ENCODE data around the gene ECHDC1. TPM values are rescaled to one million over a fixed set of nuclear protein-coding genes. Genes with fewer than 3 reads are reported as not detected.
"Not testable (repeated sequence)": the region's sequence is repeated elsewhere in the genome, so short reads cannot be mapped to it uniquely, and the experiment has no call there.

ECHDC1 gene, protein sequence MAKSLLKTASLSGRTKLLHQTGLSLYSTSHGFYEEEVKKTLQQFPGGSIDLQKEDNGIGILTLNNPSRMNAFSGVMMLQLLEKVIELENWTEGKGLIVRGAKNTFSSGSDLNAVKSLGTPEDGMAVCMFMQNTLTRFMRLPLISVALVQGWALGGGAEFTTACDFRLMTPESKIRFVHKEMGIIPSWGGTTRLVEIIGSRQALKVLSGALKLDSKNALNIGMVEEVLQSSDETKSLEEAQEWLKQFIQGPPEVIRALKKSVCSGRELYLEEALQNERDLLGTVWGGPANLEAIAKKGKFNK
- total RNA-seq (2014; rRNA removed; shearing (Covaris generic)) = 52.8 and 57.3 TPM in 2 replicates
- 43.8 and 60.5 TPM in 2 replicates for polyA plus RNA-seq (2015; cell fraction: cytosol; rRNA removed)
- polyA plus RNA-seq (2015; cell fraction: nucleus; rRNA removed) = 34.2 and 34.9 TPM in 2 replicates

DNA sequence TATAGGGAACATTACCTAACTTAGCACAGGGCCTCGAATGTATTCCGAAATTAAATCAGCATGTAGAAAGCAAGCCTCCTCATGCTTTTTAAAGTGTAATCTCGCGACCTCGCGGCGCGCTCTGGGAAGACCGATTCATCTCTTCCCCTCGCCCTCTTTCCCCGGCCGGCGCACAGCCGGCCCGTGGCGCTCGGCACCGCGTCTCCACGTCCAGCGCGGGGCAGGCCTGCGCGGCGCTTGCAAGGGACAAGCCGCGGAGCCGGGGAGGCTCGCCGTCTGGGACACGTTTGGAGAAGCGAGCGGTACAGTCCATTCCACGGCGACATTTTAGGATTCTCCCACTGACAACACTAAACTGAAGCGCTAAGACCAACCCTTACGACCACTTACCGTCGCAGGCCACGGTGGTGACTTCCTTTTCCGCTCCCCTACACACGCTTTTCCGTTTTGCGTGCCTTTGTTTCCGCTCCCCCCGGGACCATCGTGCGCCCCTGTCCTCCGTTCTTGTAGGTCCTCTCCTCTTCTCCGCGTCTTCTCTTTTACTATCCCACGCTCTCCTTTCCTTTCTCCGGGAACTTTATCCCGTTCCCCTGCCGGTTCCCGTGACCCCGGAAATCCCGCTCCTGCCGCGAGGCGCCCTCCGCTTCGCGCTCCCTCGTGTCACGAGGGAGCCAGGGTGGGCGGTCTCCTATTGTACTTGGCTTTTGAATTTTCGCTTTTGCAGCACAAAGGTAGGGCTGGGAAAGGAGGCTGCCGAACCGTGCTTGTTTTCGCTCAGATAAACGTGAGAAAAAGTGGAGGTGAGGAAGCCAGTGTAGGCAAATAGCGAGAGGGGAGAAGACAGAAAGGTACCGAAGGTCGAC is at the start of gene ECHDC1:
TSS of gene ECHDC1 (minus strand) at position 664 of the 863 bp plus-strand sequence. CDS start 12,581 bp downstream, outside the sequence.
- in situ Hi-C loops (cut with HindIII; ENCODE audit: low pct_unique_long_range_greater_than_20kb, low sequenced_read_pairs) = no loop called here
- DNase-seq (ENCODE audit: low read depth, low spot score) = peak; percentile 61

DNA sequence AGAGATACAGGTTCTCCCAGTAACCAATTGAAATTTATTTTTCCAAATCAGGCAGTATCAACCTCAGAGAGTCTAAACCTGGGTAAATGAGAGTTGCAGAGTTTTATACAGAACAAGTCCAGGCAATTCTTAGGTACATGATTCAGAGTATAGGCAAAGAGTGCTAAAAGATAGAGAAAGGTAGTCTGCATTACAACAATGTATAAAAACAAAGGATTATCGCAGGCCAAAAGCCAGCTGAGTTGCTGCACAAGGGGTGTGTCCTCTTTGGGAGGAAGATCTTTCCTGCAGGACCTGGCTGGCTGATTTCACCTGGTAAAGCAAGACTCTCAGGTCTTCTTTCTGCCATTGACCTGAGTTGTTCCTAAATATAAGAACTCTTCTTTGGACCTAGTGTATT is 48.9 kb upstream of the ECHDC1 start:
- DNase-seq (ENCODE audit: low read depth, low spot score) = no peak

DNA sequence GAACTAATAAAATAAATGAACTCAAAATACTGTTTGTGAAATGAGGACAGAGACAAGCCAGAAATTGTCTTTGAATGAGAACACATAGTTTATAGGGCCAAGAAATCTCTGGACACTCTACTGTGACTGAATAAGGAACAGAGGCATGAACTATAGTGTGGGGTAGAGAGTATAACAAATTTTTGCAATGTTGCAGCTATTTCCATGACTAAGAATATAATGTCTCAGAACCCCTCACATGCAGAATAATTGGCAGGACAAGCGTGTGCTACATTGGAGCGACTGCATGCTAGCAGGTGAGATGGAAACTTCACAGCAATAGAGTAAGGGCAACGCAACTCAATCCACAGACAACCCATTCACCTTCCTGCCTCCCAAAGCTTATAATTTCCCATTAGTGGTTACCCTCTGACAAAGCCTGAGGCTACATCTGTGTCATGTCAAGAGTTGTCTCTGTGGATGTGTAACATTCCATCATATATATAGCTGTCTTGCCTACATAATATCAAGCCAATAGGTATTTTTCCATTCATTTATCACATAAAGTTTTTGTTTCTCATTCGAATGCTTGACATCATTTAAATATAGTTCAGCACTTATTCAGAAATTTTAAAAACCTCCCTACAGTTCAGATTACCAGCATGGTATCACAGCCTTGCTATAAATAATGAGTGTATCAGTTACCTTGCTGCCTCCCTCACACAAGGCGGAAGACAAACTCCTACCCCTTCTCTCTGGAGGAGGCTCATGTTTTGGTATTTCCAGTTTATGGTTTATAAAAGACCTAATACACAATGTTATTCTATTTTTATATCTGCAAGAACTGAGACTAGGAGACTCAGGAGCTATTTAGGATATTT is 47.9 kb upstream of the ECHDC1 start:
- in situ Hi-C loops (cut with HindIII; ENCODE audit: low pct_unique_long_range_greater_than_20kb, low sequenced_read_pairs) = no loop called here
- peak; percentile 38 for DNase-seq (ENCODE audit: low read depth, low spot score)

More for the DNA sequence above, 48.9 kb upstream of the ECHDC1 start:
- in situ Hi-C loops (cut with HindIII; ENCODE audit: low pct_unique_long_range_greater_than_20kb, low sequenced_read_pairs) = no loop called here

DNA sequence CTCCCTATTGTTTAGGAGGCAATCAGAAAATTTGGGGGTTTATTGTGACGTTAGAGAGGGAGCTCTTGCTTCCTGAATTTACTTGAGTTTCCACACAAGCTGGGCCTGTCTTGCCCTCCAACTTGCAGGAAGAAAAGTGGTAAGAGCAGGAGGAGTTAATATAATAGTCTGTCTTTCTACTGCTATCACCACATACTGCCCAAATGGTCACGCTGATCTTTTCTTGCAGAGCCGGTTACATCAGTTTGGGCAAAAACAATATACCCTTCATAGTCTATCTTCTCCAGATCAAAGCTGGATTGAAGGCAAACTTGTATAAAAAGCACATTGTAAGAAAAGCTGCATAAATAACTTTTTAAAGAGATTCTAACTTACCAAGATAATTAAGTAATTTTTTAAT is 46.3 kb upstream of the ECHDC1 start:
- DNase-seq (ENCODE audit: low read depth, low spot score) = peak; percentile 71
- in situ Hi-C loops (cut with HindIII; ENCODE audit: low pct_unique_long_range_greater_than_20kb, low sequenced_read_pairs) = no loop called here

DNA sequence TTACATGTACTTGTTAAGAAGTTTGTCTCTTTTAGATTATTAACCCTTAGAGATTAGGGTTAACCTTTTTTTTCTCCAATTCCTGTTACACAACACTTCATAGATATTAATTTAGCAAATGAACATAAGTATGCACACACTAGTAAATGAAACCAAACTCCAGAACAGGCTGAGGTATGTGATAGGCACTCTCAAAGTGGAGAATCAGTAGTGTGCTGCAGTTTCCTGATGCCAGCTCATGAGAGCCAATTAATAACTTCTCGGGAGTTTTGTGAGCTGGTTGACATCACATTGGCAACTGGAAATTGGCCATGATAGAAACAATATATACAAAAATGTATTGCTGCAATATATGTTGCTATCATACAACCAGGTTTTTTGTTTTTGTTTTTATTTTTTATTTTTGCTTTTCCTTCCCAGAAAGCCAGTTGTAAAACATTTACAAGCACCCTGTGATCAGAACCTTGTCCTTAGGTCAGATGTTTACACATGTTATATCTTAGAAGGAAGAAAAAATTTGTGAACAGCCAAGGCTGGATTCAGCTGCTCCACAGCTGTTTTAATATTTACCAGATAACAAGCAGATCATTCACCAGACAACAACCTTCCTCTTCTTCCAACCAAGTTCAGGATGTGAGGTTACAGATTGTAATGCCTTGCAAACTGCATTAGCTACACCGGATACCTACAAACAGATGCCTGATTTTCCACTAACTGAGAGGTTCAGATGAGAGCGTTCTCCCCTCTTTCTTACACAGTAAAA is 42.4 kb upstream of the ECHDC1 start:
- no peak for DNase-seq (ENCODE audit: low read depth, low spot score)
- in situ Hi-C loops (cut with HindIII; ENCODE audit: low pct_unique_long_range_greater_than_20kb, low sequenced_read_pairs) = no loop called here

DNA sequence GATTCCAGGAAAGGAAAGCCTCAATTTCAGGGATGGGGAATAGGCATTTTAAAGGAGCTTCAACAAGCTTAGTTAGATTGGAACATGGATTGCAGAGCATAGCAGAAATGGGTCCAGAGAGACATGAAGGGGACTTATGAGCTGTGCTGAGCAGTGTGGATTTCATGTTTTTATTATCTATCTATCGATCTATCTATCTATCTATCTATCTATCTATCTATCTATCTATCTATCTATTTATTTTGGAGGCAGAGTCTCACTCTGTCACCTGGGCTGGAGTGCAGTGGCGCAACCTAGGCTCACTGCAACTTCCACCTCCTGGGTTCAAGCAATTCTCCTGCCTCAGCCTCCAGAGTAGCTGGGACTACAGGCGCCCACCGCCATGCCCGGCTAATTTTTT is 41.4 kb upstream of the ECHDC1 start:
- in situ Hi-C loops (cut with HindIII; ENCODE audit: low pct_unique_long_range_greater_than_20kb, low sequenced_read_pairs); DNase-seq (ENCODE audit: low read depth, low spot score): not testable (repeated sequence)

DNA sequence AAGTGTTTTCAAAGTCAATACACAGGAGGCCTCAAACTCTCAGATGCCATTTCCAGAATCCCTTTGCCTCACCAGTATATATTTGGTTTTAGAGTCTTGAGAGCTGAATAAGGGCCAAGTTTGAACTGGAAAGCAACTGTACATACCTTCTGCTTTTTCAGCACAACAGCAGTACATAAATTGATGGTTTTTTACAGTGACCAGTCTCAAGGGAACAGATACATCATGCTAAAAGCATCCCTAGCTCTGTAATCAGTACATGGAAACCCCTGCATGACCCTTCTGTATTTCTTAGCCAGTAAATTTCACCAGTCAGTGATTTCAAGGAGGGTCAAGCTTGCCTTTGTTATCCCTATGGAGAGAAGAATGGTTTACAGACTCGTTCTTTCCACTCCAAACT is 40.6 kb upstream of the ECHDC1 start:
- no peak for DNase-seq (ENCODE audit: low read depth, low spot score)
- in situ Hi-C loops (cut with HindIII; ENCODE audit: low pct_unique_long_range_greater_than_20kb, low sequenced_read_pairs) = no loop called here

DNA sequence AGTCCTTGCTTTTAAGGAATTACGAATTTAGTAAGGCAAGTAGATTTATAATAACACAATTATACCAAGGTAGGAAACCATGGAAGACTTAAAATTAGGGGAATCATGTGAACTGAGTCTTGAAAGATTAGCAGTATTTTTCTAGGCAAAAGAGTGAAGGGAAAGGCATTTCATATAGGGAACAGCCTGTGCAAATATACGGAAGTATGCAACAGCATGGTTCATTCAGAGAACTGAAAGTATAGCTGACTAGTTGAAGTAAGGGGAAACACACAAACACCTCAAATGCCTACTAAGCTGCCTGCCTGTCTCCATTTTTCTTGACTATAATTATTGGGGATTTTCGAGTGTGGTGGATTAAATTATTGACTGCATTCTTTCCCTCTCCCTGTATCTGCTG is 39.0 kb upstream of the ECHDC1 start:
- no peak for DNase-seq (ENCODE audit: low read depth, low spot score)
- in situ Hi-C loops (cut with HindIII; ENCODE audit: low pct_unique_long_range_greater_than_20kb, low sequenced_read_pairs) = no loop called here

DNA sequence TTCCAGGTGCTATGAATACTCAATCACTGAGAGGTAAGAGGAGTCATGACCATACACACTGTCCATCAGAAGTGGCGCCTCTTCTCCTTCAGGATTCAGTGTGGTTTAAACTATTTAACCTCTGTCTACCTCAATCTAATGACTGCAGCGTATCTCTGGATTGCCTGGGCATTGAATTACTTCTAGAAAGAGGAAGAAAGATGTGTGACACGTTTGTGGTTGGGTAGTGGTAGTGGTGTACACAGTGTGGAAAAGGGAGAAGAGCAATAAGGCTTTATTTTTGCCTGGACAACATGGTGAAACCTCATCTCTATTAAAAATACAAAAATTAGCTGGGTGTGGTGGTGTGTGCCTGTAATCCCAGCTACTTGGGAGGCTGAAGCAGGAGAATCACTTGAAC is 38.0 kb upstream of the ECHDC1 start:
- in situ Hi-C loops (cut with HindIII; ENCODE audit: low pct_unique_long_range_greater_than_20kb, low sequenced_read_pairs) = no loop called here
- no peak for DNase-seq (ENCODE audit: low read depth, low spot score)

DNA sequence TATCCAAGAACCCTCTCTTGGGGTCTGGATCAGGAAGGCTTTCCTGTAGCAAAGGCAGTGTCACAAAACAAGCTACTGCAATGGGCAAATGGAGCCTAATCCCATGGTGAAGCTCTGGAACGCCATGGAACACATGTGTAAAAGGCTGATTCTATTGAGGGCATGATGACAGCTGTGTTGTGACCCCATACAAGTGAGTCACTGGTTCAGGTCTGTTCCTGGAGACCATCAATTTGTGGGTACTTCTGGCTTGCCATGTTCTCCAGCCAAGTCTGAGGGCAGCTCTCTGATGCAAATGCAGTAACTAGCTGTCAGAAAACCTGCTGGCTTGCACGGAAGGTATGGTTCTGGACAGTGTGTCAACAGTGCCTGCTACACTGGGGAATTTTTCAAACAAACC is 33.3 kb upstream of the ECHDC1 start:
- in situ Hi-C loops (cut with HindIII; ENCODE audit: low pct_unique_long_range_greater_than_20kb, low sequenced_read_pairs) = no loop called here
- no peak for DNase-seq (ENCODE audit: low read depth, low spot score)

DNA sequence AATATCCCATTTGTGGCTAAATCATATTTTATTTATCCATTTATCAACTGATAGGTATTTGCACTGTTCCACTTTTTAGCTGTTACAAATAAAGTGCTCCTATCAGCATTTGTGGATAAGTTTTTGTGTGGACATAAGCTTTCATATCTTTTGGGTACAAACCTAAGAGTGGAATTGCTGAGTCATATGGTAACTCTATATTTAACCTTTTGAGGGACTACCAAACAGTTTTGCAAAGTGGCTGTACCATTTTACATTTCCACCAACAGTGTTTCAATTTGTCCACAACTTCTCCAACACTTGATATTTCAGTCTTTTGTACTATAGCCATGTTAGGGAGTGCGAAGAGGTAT is 23.6 kb upstream of the ECHDC1 start:
- in situ Hi-C loops (cut with HindIII; ENCODE audit: low pct_unique_long_range_greater_than_20kb, low sequenced_read_pairs) = no loop called here
- no peak for DNase-seq (ENCODE audit: low read depth, low spot score)

DNA sequence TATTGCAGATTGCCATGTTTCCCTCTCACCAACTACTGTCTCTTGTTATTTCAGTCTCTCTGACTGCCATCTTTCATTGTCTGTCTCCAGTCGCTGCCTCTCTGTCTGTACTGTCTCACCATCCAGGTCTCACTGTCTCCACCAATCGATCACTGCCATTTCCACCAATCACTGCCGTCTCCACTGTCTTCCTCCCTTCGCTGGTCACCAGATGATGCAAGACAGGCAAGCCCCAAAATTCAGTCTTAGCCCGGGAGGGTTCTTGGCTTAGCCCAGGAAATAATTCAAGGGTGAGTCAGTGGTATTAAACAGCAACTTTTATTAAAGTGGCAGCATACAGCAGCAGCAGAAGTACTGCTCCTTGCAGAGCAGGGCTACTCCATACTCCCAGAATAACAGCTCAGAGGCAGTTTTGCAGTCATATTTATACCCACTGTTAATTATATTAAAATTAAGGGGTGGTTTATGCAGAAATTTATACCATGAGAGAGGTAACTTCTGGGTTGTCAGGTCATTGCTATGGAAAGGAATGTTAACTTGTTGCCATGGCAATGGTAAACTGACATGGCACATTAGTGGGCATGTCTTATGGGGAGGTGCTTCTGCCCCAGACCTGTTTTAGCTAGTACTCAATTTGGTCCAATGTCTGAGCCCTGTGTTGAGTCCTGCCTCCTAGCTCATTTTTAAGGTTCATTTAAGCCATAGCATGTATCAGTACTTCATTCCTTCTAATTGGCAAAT is 23.0 kb upstream of the ECHDC1 start:
- in situ Hi-C loops (cut with HindIII; ENCODE audit: low pct_unique_long_range_greater_than_20kb, low sequenced_read_pairs) = no loop called here
- DNase-seq (ENCODE audit: low read depth, low spot score) = peak; percentile 69

DNA sequence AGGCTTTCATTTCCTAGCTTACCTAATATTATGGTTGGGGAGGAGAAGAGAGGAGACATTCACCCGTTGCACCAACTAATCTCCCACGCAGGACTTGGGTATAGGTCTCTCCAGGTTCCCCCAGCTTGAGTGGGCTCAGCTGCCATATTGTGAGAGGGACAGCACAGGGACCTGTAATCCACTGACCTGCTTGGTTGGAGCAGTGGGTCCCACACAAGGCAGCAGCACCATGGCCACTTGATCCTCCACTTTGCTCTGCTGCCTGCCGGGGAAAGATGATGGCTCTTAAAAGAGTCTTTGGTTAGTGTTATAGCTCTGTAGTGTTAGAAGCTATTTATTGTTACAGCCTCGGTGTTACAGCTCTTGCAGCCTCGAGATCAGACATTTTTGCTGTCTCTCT is 22.5 kb upstream of the ECHDC1 start:
- no peak for DNase-seq (ENCODE audit: low read depth, low spot score)
- in situ Hi-C loops (cut with HindIII; ENCODE audit: low pct_unique_long_range_greater_than_20kb, low sequenced_read_pairs) = no loop called here

DNA sequence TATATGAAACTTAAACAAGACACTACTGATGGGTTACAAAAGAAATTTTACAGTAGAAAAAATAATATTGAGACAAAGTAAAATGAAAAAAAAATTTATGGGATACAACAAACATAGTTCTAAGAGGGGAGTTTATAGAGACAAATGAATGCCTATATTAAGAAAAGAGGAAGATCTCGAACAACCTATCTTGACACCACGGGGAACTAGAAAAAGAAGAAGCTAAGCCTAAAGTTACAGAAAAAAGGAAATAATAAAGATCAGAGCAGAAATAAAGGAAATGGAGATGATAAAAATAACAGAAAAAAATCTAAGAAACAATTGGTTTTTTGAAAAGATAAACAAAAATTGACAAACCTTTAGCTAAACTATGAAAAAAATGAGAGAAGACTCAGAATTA is 9.1 kb upstream of the ECHDC1 start:
- DNase-seq (ENCODE audit: low read depth, low spot score) = no peak
- in situ Hi-C loops (cut with HindIII; ENCODE audit: low pct_unique_long_range_greater_than_20kb, low sequenced_read_pairs) = no loop called here

DNA sequence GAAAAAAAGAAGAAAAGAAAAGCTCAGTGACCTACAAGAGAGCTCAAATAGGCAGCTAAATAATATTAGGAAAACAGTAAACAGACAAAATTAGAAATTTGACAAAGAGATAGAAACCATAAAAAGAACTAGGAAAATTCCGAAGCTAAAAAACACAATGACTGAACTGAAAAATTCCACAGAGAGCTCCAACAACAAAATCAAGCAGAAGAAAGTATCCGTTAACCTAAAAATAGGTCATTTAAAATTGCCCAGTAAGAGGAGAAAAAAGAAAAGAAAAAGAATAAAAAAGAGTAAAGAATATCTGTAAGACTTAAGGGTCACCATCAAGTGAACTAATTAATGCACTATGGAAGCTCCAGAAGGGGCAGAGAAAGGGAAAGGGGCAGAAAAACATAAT is 6.6 kb upstream of the ECHDC1 start:
- DNase-seq (ENCODE audit: low read depth, low spot score) = no peak
- in situ Hi-C loops (cut with HindIII; ENCODE audit: low pct_unique_long_range_greater_than_20kb, low sequenced_read_pairs) = no loop called here

DNA sequence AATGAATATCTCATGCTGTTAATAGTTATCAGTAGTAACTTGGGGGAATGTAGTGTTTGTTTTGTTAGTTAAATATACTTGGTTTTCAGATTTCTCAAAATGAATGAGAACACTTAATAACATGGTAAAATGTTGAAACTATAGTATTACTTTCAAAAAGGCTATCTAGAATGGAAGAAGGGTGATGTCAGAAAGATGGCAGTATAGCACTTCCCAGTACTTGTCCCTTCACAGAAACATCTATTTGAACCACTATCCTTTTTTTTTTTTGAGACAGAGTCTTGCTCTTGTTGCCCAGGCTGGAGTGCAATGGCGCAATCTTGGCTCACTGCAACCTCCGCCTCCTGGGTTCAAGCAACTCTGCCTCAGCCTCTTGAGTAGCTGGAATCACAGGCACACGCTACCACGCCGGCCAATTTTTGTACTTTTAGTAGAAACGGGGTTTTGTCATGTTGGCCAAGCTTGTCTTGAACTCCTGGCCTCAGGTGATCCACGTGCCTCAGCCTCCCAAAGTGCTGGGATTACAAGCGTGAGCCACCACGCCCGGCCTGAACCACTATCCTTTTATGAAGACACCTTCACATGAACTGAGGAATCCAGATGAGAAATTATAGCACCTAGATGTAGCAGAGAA is 4.7 kb upstream of the ECHDC1 start:
- DNase-seq (ENCODE audit: low read depth, low spot score) = no peak
- in situ Hi-C loops (cut with HindIII; ENCODE audit: low pct_unique_long_range_greater_than_20kb, low sequenced_read_pairs) = no loop called here
